Ramos (cell line): ENCODE data around the gene ARMH3.

ENCODE experiments used
- in situ Hi-C: fragments of 300-500 bp; cut with MboI; formaldehyde crosslinking; loops from one replicate; pipeline ENCODE4 v1.14.3; 2022; ENCODE audit warnings: low sequenced_read_pairs; ENCODE audit not compliant: unreplicated experiment

The ARMH3 gene

GRCh38 chr10:101816913-101817336, 239.0 kb downstream of the ARMH3 start:
- in situ Hi-C loops, result no loop called here

- in situ Hi-C loops, result no loop called here
Measured at GRCh38 chr10:101816376-101816775, 239.6 kb downstream of the ARMH3 start.

GRCh38 chr10:101814466-101815071, 241.4 kb downstream of the ARMH3 start:
- in situ Hi-C loops, result no loop called here

GRCh38 chr10:101812606-101813005, 243.4 kb downstream of the ARMH3 start:
- in situ Hi-C loops, result no loop called here

- in situ Hi-C loops, result no loop called here
Measured at GRCh38 chr10:101807158-101807557, 248.8 kb downstream of the ARMH3 start.

GRCh38 chr10:101803511-101803910, 252.5 kb downstream of the ARMH3 start:
- in situ Hi-C loops, result no loop called here

- in situ Hi-C loops, result no loop called here
Measured at GRCh38 chr10:101797403-101798059, 258.4 kb downstream of the ARMH3 start.
